ENCODE data around the gene GUCY2D.
A peak's percentile ranks its signal among the peaks of the same experiment; 100 is the strongest.

GUCY2D gene

GRCh38 chr17:8015236-8015956 is 13.0 kb downstream of the GUCY2D start:
- Histone ChIP-seq H3K27ac (replicated peaks) (no peak overlapping the region), H3K27me3 (ENCODE audit: insufficient read depth, poor library complexity, severe bottlenecking) (no peaks in the 10 kb centered on the region), H3K4me3 (replicated peaks; ENCODE audit: insufficient read depth, low read length) (no peak overlapping the region)
- no peak for DNase-seq (ENCODE audit: low read depth in 1 of 2, low spot score in 1 of 2)
- no peak for TF ChIP-seq GABPA (IDR thresholded peaks at IDR 0.05; ENCODE audit: low read depth)
- no peak for TF ChIP-seq SPI1 (IDR thresholded peaks at IDR 0.05; ENCODE audit: borderline replicate concordance, low read depth)
- no peak for TF ChIP-seq POLR2AphosphoS5 (IDR thresholded peaks at IDR 0.05; ENCODE audit: low read depth)
- TF ChIP-seq REST (IDR thresholded peaks at IDR 0.05; ENCODE audit: insufficient replicate concordance, low read depth): no peak
- TF ChIP-seq, protein P1, sequence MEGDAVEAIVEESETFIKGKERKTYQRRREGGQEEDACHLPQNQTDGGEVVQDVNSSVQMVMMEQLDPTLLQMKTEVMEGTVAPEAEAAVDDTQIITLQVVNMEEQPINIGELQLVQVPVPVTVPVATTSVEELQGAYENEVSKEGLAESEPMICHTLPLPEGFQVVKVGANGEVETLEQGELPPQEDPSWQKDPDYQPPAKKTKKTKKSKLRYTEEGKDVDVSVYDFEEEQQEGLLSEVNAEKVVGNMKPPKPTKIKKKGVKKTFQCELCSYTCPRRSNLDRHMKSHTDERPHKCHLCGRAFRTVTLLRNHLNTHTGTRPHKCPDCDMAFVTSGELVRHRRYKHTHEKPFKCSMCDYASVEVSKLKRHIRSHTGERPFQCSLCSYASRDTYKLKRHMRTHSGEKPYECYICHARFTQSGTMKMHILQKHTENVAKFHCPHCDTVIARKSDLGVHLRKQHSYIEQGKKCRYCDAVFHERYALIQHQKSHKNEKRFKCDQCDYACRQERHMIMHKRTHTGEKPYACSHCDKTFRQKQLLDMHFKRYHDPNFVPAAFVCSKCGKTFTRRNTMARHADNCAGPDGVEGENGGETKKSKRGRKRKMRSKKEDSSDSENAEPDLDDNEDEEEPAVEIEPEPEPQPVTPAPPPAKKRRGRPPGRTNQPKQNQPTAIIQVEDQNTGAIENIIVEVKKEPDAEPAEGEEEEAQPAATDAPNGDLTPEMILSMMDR (IDR thresholded peaks at IDR 0.05; ENCODE audit: insufficient read depth, low read length): no peak

DNA sequence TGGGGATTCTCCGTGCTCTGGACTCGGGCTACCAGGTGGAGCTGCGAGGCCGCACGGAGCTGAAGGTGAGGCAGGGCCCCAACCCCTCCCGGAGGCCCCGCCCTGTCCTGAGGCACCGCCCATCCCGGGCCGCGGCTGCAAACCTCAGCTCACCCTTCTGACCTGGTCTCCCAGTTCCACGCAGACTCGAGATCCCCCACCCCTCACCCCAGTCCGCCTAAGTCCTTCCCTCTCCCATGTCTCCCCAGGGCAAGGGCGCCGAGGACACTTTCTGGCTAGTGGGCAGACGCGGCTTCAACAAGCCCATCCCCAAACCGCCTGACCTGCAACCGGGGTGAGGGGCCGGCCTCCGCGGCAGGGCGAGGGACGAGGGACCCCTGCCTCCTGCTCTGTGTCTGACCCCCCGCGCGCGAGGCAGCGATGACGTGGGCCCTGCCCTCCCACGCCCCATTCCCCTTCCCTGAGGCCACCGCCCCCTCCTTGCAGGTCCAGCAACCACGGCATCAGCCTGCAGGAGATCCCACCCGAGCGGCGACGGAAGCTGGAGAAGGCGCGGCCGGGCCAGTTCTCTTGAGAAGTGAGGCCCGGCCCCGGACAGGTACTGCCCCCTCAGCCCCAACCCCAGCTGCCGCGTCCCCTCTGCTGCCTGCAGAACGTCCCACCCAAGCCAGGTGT is 13.7 kb downstream of the GUCY2D start:
- TF ChIP-seq GABPA (IDR thresholded peaks at IDR 0.05; ENCODE audit: low read depth) (no peak), SPI1 (IDR thresholded peaks at IDR 0.05; ENCODE audit: borderline replicate concordance, low read depth) (no peak), REST (IDR thresholded peaks at IDR 0.05; ENCODE audit: insufficient replicate concordance, low read depth) (no peak), POLR2AphosphoS5 (IDR thresholded peaks at IDR 0.05; ENCODE audit: low read depth) (no peak)
- no peak overlapping the region for H3K4me3 ChIP-seq (replicated peaks; ENCODE audit: insufficient read depth, low read length)
- peak overlapping the region; percentile 59; the same call in 1 of the 2 replicates for H3K27ac ChIP-seq (replicated peaks)
- DNase-seq (ENCODE audit: low read depth in 1 of 2, low spot score in 1 of 2): no peak
- no peaks in the 10 kb centered on the region for H3K27me3 ChIP-seq (ENCODE audit: insufficient read depth, poor library complexity, severe bottlenecking)

- TF ChIP-seq POLR2AphosphoS5 (IDR thresholded peaks at IDR 0.05; ENCODE audit: low read depth) (no peak), SPI1 (IDR thresholded peaks at IDR 0.05; ENCODE audit: borderline replicate concordance, low read depth) (no peak), REST (IDR thresholded peaks at IDR 0.05; ENCODE audit: insufficient replicate concordance, low read depth) (no peak), GABPA (IDR thresholded peaks at IDR 0.05; ENCODE audit: low read depth) (no peak)
- TF ChIP-seq, protein P1 (IDR thresholded peaks at IDR 0.05; ENCODE audit: insufficient read depth, low read length): no peak
- Histone ChIP-seq H3K4me3 (replicated peaks; ENCODE audit: insufficient read depth, low read length) (no peak overlapping the region), H3K27me3 (ENCODE audit: insufficient read depth, poor library complexity, severe bottlenecking) (no peaks in the 10 kb centered on the region), H3K27ac (replicated peaks) (peak overlapping the region; percentile 59)
- DNase-seq (ENCODE audit: low read depth in 1 of 2, low spot score in 1 of 2): peak in 1 of 2 experiments; percentile 75
These were observed 14.4 kb downstream of the GUCY2D start for GRCh38 chr17:8016632-8017424.
